Ishikawa (cell line): ENCODE measurements around the gene OSBPL8.

Source experiments
- FOXM1 ChIP-seq: IDR thresholded peaks from 2 replicates; pipeline ENCODE4 v1.6.1; 2012; ENCODE audit warnings: low read depth, borderline replicate concordance
- MAX ChIP-seq: IDR thresholded peaks from 2 replicates; pipeline ENCODE4 v1.6.1; 2012
- NFIC ChIP-seq: IDR thresholded peaks from 2 replicates; pipeline ENCODE4 v1.6.1; 2012
- RAD21 ChIP-seq: IDR thresholded peaks from 2 replicates; pipeline ENCODE4 v1.6.1; 2012; ENCODE audit warnings: low read depth
- TCF12 ChIP-seq: IDR thresholded peaks from 2 replicates; pipeline ENCODE4 v1.6.1; 2012; ENCODE audit warnings: low read depth

DNA sequence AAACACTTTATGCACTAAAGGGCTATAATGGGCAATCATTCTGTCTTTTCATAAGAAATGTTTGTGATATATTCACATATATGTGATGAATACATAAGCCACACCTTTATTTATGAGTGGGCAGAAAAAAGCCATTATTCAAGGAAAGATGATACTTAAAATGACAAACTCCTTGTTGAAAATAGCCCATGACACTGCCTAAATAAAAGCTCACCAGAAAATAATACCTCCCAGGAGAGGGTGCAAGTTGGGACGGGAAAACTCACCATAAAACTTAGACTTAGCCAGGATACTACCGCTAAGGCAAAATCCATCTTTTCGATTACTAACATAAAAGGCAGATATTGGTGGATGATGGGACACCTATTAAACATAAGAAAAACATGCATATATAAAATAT is 175.6 kb downstream of the OSBPL8 start:
- TF ChIP-seq FOXM1 (no peak), MAX (no peak), NFIC (no peak), RAD21 (no peak), TCF12 (no peak)
